HuH-7 (cell line): ENCODE data around the gene GBF1.
A peak's percentile ranks its signal among the peaks of the same experiment; 100 is the strongest.
"Not testable (repeated sequence)": the region's sequence is repeated elsewhere in the genome, so short reads cannot be mapped to it uniquely, and the experiment has no call there.

Experiments
- DNase-seq: peaks from one replicate; pipeline ENCODE4 v3.0.0; 2011; ENCODE audit warnings: low spot score

The GBF1 gene

DNA sequence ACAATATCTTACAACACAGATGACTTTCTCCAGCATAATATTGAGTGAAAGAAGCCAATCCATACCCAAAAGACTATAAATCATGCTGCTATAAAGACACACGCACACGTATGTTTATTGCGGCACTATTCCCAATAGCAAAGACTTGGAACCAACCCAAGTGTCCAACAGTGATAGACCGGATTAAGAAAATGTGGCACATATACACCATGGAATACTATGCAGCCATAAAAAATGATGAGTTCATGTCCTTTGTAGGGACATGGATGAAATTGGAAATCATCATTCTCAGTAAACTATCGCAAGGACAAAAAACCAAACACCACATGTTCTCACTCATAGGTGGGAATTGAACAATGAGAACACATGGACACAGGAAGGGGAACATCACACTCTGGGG is 63.0 kb downstream of the GBF1 start:
- DNase-seq = not testable (repeated sequence)

- no peak for DNase-seq
Measured at GRCh38 chr10:102309236-102309635, 63.9 kb downstream of the GBF1 start.

DNA sequence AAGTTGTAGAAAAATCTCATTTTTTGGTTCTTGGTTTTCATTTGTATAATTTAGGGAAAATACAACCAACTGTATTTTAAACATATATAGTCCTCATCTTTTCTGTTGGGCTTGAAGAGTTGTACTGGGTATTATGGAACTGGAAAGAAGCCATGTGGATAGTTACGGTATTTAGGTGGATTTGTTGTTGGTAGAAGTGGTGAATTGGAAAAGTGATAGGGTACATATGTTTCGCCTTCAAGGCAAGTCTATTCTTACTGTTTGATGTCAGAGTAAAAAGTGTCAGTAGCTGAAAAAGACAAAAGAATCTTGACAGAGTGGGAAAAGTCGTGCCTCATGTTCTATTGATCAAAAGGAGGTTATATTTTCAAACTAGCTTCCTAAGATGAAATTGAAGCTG is 64.6 kb downstream of the GBF1 start:
- no peak for DNase-seq

DNA sequence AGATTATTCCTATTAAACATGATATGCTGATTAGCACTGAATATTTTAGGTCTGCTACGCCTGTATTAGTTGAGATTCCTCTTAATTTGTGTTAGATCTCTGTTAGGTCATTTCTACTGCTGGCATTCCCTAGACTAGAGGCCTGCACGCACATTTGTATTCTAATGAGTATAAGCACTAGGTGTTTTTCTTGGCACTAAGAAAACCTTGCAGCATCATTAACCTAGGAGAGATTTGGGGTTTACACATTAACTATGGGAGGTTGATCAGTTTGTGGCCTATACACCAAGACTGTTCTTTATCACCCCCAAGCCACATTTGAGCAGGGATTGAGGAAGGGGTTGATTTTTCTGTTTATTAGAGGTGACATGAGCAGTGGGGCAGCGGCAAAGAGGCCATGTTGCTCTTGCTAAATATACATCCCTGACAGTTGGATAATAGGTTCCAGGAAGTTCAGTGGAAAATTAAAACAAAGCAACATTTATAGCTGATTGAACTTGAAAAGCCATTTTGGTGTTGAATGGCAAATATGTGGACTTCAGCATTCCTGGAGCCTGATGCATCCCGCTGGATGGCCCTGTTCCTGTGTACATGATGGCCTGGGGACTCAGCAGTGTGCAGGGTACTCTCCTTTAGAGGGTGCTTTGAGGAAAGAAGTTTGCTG is 65.2 kb downstream of the GBF1 start:
- peak; percentile 28 for DNase-seq

DNA sequence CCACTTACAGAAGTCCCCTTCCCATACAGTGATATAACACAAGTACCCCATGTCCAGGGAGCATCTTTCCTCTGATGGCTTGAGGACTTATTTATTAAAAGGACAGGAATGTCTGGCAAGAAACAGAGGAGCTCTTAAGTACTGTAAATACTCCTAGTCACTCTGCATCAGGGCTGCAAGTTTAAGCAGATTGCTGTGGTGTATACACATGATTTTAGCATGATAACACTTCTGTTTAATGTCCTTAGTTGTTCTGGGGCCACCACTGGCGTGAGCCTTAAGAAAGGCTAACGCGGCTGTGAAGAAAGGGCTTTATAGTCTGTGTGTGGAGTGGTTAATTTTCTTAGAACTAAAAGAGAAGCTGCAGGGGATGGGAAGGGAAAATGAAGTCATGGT is 65.7 kb downstream of the GBF1 start:
- no peak for DNase-seq

GRCh38 chr10:102312683-102313082 is 67.4 kb downstream of the GBF1 start:
- no peak for DNase-seq

DNA sequence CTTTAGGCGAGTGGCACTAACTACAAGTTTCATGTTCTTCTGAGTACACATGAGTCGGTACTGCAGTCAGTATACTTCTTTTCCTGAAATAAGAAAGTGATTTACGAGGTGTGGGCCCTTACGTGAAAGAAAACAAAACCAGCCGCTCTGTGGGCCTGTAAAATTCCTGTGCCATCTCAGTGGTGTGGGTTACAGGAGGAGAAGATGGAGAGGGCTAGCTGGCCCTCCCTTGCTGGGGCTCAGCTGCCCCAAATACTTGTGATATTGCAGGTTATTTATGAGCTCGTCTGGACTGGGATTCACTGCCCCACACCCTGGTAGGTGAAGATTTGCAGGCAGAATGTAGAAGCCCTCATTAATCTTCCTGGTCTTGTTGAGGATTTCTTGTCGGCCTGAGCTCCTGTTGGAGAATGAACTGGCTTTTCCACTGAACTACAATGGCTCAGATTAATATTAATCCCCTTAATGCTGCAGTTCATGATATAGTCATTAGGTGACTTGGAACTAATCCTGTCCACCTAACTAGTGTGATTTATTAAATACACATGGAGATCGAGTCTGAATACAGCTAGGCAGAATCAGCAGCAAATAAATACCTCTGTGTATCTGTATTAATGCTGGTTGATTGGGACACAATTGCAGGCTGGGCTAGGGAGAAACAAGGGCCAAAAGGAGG is 68.0 kb downstream of the GBF1 start:
- DNase-seq = no peak

DNA sequence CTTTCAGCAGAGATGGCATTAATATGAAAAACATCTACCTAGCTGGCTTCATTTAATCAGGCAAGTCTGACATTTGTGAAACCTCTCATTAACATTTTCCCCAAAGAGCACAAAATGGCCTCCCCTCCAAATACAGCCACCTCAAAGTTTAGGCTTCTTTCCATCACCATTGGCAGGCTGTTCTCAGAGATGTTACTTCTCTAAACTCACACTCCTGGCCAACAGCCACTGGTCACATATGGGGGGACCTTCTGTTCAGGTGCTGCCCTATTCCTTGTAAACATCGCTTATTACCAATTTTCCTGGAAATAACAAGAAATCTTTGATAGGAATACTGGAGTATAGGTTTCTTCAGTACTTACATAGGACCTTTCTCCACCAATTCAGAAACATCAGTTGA is 69.5 kb downstream of the GBF1 start:
- no peak for DNase-seq

- DNase-seq = no peak
Measured at GRCh38 chr10:102316421-102316820, 71.1 kb downstream of the GBF1 start.

- no peak for DNase-seq
Measured at GRCh38 chr10:102322914-102323313, 77.6 kb downstream of the GBF1 start.

- DNase-seq = no peak
Measured at GRCh38 chr10:102324061-102324460, 78.7 kb downstream of the GBF1 start.

DNA sequence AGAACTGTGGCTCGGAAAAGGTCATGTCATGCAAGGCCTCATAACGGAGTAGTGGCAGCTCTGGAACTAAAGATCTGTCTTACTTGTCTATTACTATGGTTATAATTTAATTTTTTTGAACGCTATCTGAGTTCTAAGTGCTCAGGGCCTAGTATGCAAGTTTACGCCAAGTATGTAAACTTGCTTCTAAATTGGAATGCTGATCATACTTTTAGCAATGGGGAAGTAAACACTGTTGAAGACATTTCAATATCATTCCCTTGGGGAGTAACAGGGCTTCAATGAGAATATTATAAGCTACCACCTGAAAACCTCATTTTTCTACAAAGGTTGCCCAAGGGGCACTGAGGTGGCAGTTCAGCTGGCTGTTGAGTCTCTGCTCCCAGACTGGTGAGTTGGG is 80.7 kb downstream of the GBF1 start:
- DNase-seq = no peak

DNA sequence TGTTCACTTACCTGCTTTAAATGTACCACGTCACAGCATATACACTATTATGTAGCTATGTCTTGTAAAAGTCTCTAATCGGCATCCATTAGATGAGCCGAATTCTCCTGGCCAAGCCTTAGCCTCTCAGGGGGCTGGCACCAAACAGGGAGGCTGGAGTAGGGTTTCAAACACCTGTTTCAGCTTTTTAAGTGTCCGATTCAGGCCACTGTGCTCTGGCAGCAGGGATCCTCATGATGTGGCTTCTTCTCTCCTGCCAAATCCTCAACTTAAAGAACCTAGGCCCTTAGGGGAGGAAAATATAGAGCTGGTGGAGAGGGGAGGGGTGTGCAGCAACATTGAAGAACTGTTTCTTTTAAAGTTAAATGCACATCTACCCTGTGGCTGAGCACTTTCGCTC is 81.7 kb downstream of the GBF1 start:
- DNase-seq = no peak

GRCh38 chr10:102327641-102328040 is 82.3 kb downstream of the GBF1 start:
- DNase-seq = no peak

- DNase-seq = no peak
Measured at GRCh38 chr10:102332772-102333171, 87.4 kb downstream of the GBF1 start.

DNA sequence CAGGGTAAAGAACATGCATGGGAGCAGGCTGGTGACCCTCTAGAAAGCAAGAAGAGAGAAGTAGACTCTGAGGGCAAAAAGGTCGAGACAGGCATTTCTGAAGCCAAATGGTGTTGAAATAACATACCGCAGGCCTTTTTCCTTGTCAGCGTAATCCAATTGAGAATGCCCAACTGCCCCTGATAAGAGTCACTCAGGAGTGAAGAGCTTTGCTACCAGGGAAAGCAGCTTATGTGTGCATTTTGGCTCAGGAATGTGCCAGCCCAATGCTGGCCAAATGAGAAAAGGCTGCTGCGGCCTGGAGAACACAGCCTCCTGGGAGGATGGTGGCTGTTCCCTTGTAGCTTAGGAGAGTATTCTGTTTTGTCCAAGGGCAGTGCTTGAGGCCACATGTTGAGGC is 88.8 kb downstream of the GBF1 start:
- no peak for DNase-seq

GRCh38 chr10:102335184-102335583 is 89.9 kb downstream of the GBF1 start:
- no peak for DNase-seq

GRCh38 chr10:102341038-102341688 is 95.8 kb downstream of the GBF1 start:
- DNase-seq = no peak

- DNase-seq = no peak
Measured at GRCh38 chr10:102342458-102342857, 97.1 kb downstream of the GBF1 start.

DNA sequence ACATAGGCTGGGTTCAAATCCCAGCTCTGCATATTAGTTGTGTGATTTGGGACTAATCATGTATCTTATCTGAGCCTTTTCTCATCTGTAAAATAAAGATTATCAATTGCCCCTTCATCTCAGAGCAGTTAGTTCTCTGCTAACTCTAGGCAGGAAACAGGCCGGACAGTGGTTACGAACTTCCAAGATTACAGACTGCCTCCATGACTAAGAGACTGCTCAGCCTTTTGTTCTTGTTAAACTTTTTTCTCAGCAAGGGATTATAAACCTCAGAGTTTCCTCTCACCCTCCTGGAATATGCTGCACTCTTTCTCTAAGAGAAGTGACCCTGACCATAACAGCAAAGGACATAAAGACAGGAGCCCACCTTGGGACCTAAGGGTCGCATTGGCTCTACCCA is 97.6 kb downstream of the GBF1 start:
- DNase-seq = no peak

DNA sequence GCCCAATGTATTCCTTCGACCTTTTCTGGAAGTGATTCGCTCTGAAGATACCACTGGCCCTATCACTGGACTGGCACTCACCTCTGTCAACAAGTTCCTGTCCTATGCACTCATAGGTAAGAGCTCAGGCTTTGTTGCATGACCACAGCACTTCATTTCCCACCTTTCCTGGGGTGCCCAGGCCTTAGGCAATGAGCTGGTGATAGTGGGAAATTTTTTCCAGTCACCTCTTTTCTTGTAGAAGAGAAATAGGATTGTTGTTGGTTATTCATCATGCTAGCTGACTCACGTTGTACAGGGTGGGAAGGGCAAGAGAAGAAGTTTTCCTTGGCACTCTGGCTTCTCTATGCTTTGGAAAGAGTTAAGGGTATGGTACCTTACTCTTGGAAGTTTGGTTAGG is 98.7 kb downstream of the GBF1 start:
- DNase-seq = no peak

- peak; percentile 46 for DNase-seq
Measured at GRCh38 chr10:102347236-102347828, 102.0 kb downstream of the GBF1 start.

DNA sequence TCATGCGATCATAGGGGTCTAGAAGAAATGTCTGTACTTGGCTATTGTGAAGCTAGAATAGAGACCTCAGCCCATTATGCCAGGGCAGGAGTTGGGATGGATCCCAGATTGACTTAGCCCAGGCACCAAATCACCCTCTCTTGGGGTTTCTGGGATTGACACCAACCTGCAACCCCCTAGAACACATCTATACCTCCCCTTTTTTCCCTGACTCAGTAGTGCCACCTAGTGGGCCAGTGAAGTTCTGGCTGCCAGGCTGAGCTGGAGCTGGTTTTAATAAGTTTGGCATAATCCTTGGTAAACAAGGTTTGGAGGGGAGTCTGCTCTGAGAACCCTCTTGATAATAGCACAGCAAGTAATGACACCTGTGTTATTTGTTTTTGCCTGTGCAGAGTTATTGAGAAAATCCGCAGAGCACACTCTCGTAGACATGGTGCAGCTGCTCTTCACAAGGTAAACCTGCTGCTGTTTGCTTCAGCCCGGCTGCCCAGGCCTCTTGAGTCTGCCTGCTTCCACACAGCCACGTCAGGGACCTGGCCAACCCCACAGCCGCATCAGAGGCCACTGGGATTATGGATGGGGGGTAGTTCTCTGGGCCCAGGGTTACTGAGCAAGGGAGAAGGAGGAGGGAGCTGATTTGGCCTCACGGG is 106.9 kb downstream of the GBF1 start:
- DNase-seq = peak; percentile 55
